Measurements from ENCODE around the gene UBL4B. TPM values are rescaled to one million over a fixed set of nuclear protein-coding genes. Genes with fewer than 3 reads are reported as not detected.

Gene UBL4B
- total RNA-seq, 1 donor, result not detected

- no peak for TF ChIP-seq CTCF (IDR thresholded peaks at IDR 0.05; ENCODE audit: insufficient read depth, low read length)
- DNase-seq (ENCODE audit: low read depth), result no peak
- H3K4me3 ChIP-seq (ENCODE audit: low read depth, low read length), result no peak overlapping the region
Observed at GRCh38 chr1:110113551-110113950, 1.3 kb downstream of the UBL4B start.

- TF ChIP-seq CTCF (IDR thresholded peaks at IDR 0.05; ENCODE audit: insufficient read depth, low read length), result no peak
- no peak overlapping the region for H3K4me3 ChIP-seq (ENCODE audit: low read depth, low read length)
- DNase-seq (ENCODE audit: low read depth), result no peak
Observed at GRCh38 chr1:110114173-110114572, 1.9 kb downstream of the UBL4B start.

GRCh38 chr1:110114784-110115183, 2.5 kb downstream of the UBL4B start:
- no peak for DNase-seq (ENCODE audit: low read depth)
- TF ChIP-seq CTCF (IDR thresholded peaks at IDR 0.05; ENCODE audit: insufficient read depth, low read length), result no peak
- H3K4me3 ChIP-seq (ENCODE audit: low read depth, low read length), result no peak overlapping the region

GRCh38 chr1:110118636-110119396, 6.6 kb downstream of the UBL4B start:
- peak; percentile 36 for DNase-seq (ENCODE audit: low read depth)
- TF ChIP-seq CTCF (IDR thresholded peaks at IDR 0.05; ENCODE audit: insufficient read depth, low read length), result no peak
- H3K4me3 ChIP-seq (ENCODE audit: low read depth, low read length), result no peak overlapping the region

- H3K4me3 ChIP-seq (ENCODE audit: low read depth, low read length), result no peak overlapping the region
- no peak for TF ChIP-seq CTCF (IDR thresholded peaks at IDR 0.05; ENCODE audit: insufficient read depth, low read length)
- no peak for DNase-seq (ENCODE audit: low read depth)
Observed at GRCh38 chr1:110119843-110120242, 7.6 kb downstream of the UBL4B start.

GRCh38 chr1:110120960-110121561, 8.8 kb downstream of the UBL4B start:
- no peak overlapping the region for H3K4me3 ChIP-seq (ENCODE audit: low read depth, low read length)
- TF ChIP-seq CTCF (IDR thresholded peaks at IDR 0.05; ENCODE audit: insufficient read depth, low read length), result no peak

More at GRCh38 chr1:110120960-110121561, 8.8 kb downstream of the UBL4B start:
- no peak for DNase-seq (ENCODE audit: low read depth)

All from fibroblast of the aortic adventitia (primary cell).